ENCODE measurements around the gene ESRP2. TPM values are rescaled to one million over a fixed set of nuclear protein-coding genes. Genes with fewer than 3 reads are reported as not detected.

Gene ESRP2
- total RNA-seq, 4 donors from 2014 or later, result 0.11 to 0.51 (median 0.13) TPM; not detected in 1

GRCh38 chr16:68233085-68233834 is 2.7 kb downstream of the ESRP2 start:
- no peak for TF ChIP-seq CTCF (IDR thresholded peaks at IDR 0.05 in 4 of 5, conservative IDR thresholded peaks at IDR 0.05 in 1 of 5)
- TF ChIP-seq POLR2A (IDR thresholded peaks at IDR 0.05), result no peak
- DNase-seq, result peak in 1 of 2 donors; percentile 14
- ATAC-seq, result no peak
- in situ Hi-C loops (cut with MboI; ENCODE audit: low sequenced_read_pairs in 4 of 4), result loop anchor here in 1 of 4 donors (25.0 kb wide), 1 partner anchor 421 kb away; the partner anchor contains the start of genes RANBP10 and TSNAXIP1
- intact Hi-C loops (cut with DNase I; ENCODE audit: low total_unique reads), result no loop called here
- Histone ChIP-seq H3K27me3 (no peaks in the 10 kb centered on the region), H3K9me3 (no peaks in the 10 kb centered on the region), H3K4me3 (no peak overlapping the region), H3K27ac (peak overlapping the region in 3 of 4 donors; percentile 13 to 62 (median 52)), H3K4me1 (peaks cover 21 to 28% of the 10 kb centered on the region in 2 donors), H3K36me3 (no peaks in the 10 kb centered on the region)

- intact Hi-C loops (cut with DNase I; ENCODE audit: low total_unique reads), result no loop called here
- Histone ChIP-seq H3K4me1 (peaks cover 25 to 31% of the 10 kb centered on the region in 2 donors), H3K27me3 (no peaks in the 10 kb centered on the region), H3K4me3 (no peak overlapping the region), H3K27ac (peak overlapping the region in 3 of 4 donors; percentile 10 to 52 (median 13)), H3K9me3 (no peaks in the 10 kb centered on the region), H3K36me3 (no peaks in the 10 kb centered on the region)
- DNase-seq (peak in 1 of 2 donors; percentile 20), ATAC-seq (no peak)
- no peak for TF ChIP-seq CTCF (IDR thresholded peaks at IDR 0.05 in 4 of 5, conservative IDR thresholded peaks at IDR 0.05 in 1 of 5)
- in situ Hi-C loops (cut with MboI; ENCODE audit: low sequenced_read_pairs in 4 of 4), result loop anchor here in 1 of 4 donors (25.0 kb wide), 1 partner anchor 420 kb away; the partner anchor contains the start of genes RANBP10 and TSNAXIP1
These were observed 3.6 kb downstream of the ESRP2 start for GRCh38 chr16:68232335-68232734.

GRCh38 chr16:68231384-68232136 is 4.4 kb downstream of the ESRP2 start:
- DNase-seq (peak in 1 of 2 donors; percentile 18), ATAC-seq (no peak)
- H3K4me3 ChIP-seq, result no peak overlapping the region
- in situ Hi-C loops (cut with MboI; ENCODE audit: low sequenced_read_pairs in 4 of 4), result loop anchor here in 1 of 4 donors (25.0 kb wide), 1 partner anchor 419 kb away; the partner anchor contains the start of genes RANBP10 and TSNAXIP1
- H3K27ac ChIP-seq, result peak overlapping the region in 1 of 4 donors; percentile 10
- H3K4me1 ChIP-seq, result peaks cover 29 to 30% of the 10 kb centered on the region in 2 donors
- TF ChIP-seq CTCF (IDR thresholded peaks at IDR 0.05 in 4 of 5, conservative IDR thresholded peaks at IDR 0.05 in 1 of 5) (no peak), POLR2A (IDR thresholded peaks at IDR 0.05) (no peak)
- no peaks in the 10 kb centered on the region for H3K9me3 ChIP-seq
- intact Hi-C loops (cut with DNase I; ENCODE audit: low total_unique reads), result no loop called here
- no peaks in the 10 kb centered on the region for H3K27me3 ChIP-seq
- no peaks in the 10 kb centered on the region for H3K36me3 ChIP-seq

GRCh38 chr16:68230956-68231355 is 5.0 kb downstream of the ESRP2 start:
- Histone ChIP-seq H3K36me3 (no peaks in the 10 kb centered on the region), H3K4me1 (peaks cover 32% of the 10 kb centered on the region in 2 donors), H3K4me3 (no peak overlapping the region), H3K27me3 (no peaks in the 10 kb centered on the region), H3K9me3 (no peaks in the 10 kb centered on the region), H3K27ac (peak overlapping the region in 1 of 4 donors; percentile 12)
- no peak for ATAC-seq
- intact Hi-C loops (cut with DNase I; ENCODE audit: low total_unique reads), result no loop called here
- no peak for DNase-seq
- in situ Hi-C loops (cut with MboI; ENCODE audit: low sequenced_read_pairs in 4 of 4), result loop anchor here in 1 of 4 donors (25.0 kb wide), 1 partner anchor 419 kb away; the partner anchor contains the start of genes RANBP10 and TSNAXIP1
- TF ChIP-seq CTCF (IDR thresholded peaks at IDR 0.05 in 4 of 5, conservative IDR thresholded peaks at IDR 0.05 in 1 of 5), result no peak
- TF ChIP-seq POLR2A (IDR thresholded peaks at IDR 0.05), result no peak
